ENCODE results near the gene DHRS1. TPM values are rescaled to one million over a fixed set of nuclear protein-coding genes. Genes with fewer than 3 reads are reported as not detected.
A peak's percentile ranks its signal among the peaks of the same experiment; 100 is the strongest.

The DHRS1 gene
- polyA plus RNA-seq, 2 of the 4 experiments (the other 2 are of a cell fraction), result 15.1 to 17.4 TPM

DNA sequence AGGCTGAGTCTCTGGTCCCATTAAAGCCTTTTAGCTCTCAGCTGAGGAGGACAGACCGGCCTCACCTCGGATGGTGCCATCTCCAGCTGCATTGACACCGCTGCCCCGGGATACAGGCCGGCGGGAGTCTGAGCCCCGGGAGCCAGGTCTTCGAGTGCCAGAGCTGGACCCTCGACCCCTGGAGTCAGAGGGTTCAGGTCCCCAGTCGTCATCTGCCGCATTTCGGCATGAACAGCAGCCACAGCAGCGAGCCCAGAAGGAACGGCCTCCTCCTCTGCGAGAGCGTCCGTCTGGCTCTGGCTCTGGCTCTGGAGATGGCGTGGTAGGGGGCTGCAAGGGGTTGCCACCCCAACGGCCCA lies 37.6 kb downstream of the DHRS1 start (continued):
- TF ChIP-seq, protein P1, sequence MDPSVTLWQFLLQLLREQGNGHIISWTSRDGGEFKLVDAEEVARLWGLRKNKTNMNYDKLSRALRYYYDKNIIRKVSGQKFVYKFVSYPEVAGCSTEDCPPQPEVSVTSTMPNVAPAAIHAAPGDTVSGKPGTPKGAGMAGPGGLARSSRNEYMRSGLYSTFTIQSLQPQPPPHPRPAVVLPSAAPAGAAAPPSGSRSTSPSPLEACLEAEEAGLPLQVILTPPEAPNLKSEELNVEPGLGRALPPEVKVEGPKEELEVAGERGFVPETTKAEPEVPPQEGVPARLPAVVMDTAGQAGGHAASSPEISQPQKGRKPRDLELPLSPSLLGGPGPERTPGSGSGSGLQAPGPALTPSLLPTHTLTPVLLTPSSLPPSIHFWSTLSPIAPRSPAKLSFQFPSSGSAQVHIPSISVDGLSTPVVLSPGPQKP (IDR thresholded peaks at IDR 0.05; ENCODE audit: low read depth, low read length), result no peak
- TF ChIP-seq CBX8 (IDR thresholded peaks at IDR 0.05), result no peak

DNA sequence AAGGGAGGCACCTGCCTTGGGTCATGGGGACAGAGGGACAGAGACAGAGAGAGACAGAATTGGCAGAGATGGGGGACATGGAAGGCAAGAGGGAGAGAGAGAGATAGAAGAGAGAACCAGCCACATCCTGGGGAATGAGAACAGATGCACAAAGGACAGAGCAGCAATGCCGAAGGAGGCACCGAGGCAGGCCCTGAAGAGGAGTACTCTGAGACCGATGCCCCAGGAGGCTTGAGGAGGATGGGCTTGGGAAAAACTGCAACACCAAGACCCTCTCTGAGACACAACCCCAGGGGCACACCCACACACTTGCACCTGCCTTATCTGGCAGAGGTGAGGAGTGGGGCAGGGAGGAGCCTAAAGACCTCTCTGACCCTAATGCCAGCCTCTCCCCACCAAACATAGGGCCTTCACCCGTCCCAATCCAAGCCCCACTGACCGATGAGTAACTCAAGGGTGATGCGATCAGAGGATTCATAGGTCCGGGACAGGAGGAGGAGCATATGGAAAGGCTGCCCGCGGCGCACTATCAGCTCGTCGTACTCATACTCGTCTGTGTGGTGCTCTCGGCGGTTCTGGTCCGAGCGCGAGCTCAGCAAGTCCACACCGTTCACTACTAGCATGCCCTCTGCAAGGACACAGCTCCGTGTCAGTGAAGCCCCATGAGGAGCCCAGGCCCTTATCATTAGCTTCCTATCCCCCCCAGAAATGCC lies 38.2 kb downstream of the DHRS1 start:
- no peaks in the 10 kb centered on the region for H3K9me3 ChIP-seq
- H3K4me3 ChIP-seq, result no peak overlapping the region
- TF ChIP-seq FOSL2 (IDR thresholded peaks at IDR 0.05) (no peak), FOSL2 (CRISPR knock-in tag; IDR thresholded peaks at IDR 0.05) (no peak), MYC (IDR thresholded peaks at IDR 0.05; ENCODE audit: borderline replicate concordance, low read length) (no peak), RAD21 (conservative IDR thresholded peaks at IDR 0.05 in 1 of 2, IDR thresholded peaks at IDR 0.05 in 1 of 2) (no peak), HOXB5 (CRISPR knock-in tag; IDR thresholded peaks at IDR 0.05) (no peak)
- TF ChIP-seq, protein P2, sequence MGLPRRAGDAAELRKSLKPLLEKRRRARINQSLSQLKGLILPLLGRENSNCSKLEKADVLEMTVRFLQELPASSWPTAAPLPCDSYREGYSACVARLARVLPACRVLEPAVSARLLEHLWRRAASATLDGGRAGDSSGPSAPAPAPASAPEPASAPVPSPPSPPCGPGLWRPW (IDR thresholded peaks at IDR 0.05), result no peak
- FAIRE-seq, result no peak
- H3K4me2 ChIP-seq, result no peak overlapping the region
- H3K4me1 ChIP-seq, result peaks cover 8% of the 10 kb centered on the region
- CTCF ChIA-PET, result interaction anchor here (1.0 to 34.0 kb wide), 7 partner anchors 8 to 48 kb away, joined by 3 to 469 read pairs (median 4); partner anchors contain the start of genes CHMP4A, CIDEB, DHRS1 and LTB4R
- no peak for DNase-seq (ENCODE audit: low read depth in 1 of 2, low spot score in 1 of 2)
- POLR2A ChIA-PET, result interaction anchor here (2.0 kb wide), 1 partner anchor 10 kb away, joined by 12 read pairs; the partner anchor contains the start of gene RABGGTA
- 87% methylated on average over 20 of the region's 20 CpGs for WGBS (ENCODE audit: missing lambda C conversion rate)
- H3K27ac ChIP-seq, result no peak overlapping the region
- ATAC-seq, result no peak

DNA sequence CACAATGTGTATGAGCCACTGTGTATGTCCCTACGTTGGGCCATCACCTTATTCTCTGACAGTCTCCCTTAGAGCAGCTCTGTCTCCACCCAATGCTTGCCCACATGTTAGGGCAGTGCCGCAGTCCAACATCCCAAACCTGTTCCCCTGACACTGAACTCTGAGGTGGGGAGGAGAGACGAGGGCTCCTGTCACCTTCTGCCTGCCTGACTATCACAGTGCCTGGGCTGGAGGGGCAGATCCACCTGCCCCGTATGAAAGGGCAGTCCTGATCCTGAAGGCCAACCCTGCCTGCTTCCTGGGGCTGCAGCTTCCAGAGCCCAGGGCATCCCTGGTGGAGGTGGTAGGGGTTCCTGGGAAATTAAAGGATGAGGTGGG lies 38.8 kb downstream of the DHRS1 start:
- no peak overlapping the region for H3K4me3 ChIP-seq
- FAIRE-seq (no peak), ATAC-seq (no peak)

DNA sequence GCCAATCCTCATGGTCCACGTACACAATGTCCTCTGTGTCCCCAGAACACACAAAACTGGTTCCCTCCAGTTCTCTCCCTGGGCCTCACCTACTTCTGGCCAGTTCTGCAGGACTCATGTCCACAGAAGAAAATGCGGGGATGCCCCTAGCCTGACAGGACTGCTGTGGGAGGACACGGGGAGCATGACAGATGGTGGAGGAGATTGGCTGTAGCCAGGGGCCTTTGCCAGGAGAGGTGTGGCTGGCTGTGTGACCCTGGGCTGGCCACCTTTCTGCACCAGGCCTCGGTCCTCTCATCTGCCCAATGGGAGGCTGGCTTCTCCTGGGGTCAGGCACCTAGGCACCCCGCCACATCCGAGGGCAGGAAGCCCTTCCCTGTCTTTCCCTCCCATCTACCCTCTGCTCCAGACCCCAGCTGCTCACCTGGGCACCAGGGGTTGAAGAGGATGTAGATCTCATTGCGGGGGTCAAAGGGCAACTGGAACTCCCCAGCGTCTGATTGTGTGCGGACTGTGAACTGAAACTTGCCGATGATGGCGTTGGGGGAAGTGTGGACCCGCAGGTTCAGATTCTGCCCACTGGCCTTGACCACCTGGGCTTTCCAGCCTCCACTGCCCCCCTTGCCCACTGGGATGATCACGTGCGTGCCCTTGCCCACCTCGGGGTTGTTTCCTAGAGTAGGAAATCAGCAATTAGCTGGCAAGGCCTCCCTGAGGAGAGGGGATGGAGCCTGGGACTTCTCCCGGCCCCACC lies 39.4 kb downstream of the DHRS1 start:
- Histone ChIP-seq H3K27ac (0 out of 6 replicates have a peak overlapping the region, but pooled peaks of 1 of the 2 experiments have one; percentile 49), H3K4me3 (no peak overlapping the region), H3K4me1 (peaks cover 8% of the 10 kb centered on the region), H3K4me2 (no peak overlapping the region), H3K9me3 (no peaks in the 10 kb centered on the region)
- ChIA-PET CTCF (interaction anchor here (1.0 to 34.0 kb wide), 4 partner anchors 11 to 47 kb away, joined by 3 to 469 read pairs (median 44); partner anchors contain the start of genes CHMP4A, CIDEB, DHRS1 and LTB4R), POLR2A (interaction anchor here (2.0 kb wide), 1 partner anchor 11 kb away, joined by 12 read pairs; the partner anchor contains the start of gene RABGGTA)
- ATAC-seq (no peak), FAIRE-seq (no peak), DNase-seq (ENCODE audit: low read depth in 1 of 2, low spot score in 1 of 2) (no peak)
- WGBS (ENCODE audit: missing lambda C conversion rate), result 83% methylated on average over 16 of the region's 16 CpGs
- TF ChIP-seq NPAS2 (CRISPR knock-in tag; IDR thresholded peaks at IDR 0.05; ENCODE audit: borderline replicate concordance) (no peak), MYC (IDR thresholded peaks at IDR 0.05; ENCODE audit: borderline replicate concordance, low read length) (no peak), RCOR1 (IDR thresholded peaks at IDR 0.05; ENCODE audit: low read depth, low read length) (no peak), MAZ (IDR thresholded peaks at IDR 0.05; ENCODE audit: borderline replicate concordance, low read depth, low read length) (no peak), TP53 (CRISPR knock-in tag; IDR thresholded peaks at IDR 0.05) (no peak), FOSB (CRISPR knock-in tag; IDR thresholded peaks at IDR 0.05) (no peak), JUN (IDR thresholded peaks at IDR 0.05) (no peak), CBX2 (IDR thresholded peaks at IDR 0.05; ENCODE audit: borderline replicate concordance, low read depth) (no peak)
- TF ChIP-seq, protein P3, sequence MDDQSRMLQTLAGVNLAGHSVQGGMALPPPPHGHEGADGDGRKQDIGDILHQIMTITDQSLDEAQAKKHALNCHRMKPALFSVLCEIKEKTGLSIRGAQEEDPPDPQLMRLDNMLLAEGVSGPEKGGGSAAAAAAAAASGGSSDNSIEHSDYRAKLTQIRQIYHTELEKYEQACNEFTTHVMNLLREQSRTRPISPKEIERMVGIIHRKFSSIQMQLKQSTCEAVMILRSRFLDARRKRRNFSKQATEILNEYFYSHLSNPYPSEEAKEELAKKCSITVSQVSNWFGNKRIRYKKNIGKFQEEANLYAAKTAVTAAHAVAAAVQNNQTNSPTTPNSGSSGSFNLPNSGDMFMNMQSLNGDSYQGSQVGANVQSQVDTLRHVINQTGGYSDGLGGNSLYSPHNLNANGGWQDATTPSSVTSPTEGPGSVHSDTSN (IDR thresholded peaks at IDR 0.05), result no peak
- TF ChIP-seq, protein P4, sequence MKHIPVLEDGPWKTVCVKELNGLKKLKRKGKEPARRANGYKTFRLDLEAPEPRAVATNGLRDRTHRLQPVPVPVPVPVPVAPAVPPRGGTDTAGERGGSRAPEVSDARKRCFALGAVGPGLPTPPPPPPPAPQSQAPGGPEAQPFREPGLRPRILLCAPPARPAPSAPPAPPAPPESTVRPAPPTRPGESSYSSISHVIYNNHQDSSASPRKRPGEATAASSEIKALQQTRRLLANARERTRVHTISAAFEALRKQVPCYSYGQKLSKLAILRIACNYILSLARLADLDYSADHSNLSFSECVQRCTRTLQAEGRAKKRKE (CRISPR knock-in tag; IDR thresholded peaks at IDR 0.05; ENCODE audit: low read depth), result no peak
- TF ChIP-seq, protein P5, sequence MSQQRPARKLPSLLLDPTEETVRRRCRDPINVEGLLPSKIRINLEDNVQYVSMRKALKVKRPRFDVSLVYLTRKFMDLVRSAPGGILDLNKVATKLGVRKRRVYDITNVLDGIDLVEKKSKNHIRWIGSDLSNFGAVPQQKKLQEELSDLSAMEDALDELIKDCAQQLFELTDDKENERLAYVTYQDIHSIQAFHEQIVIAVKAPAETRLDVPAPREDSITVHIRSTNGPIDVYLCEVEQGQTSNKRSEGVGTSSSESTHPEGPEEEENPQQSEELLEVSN (IDR thresholded peaks at IDR 0.05; ENCODE audit: borderline replicate concordance, low read depth), result no peak

More for the DNA sequence above, 38.8 kb downstream of the DHRS1 start:
- 71% methylated on average over 4 of the region's 4 CpGs for WGBS (ENCODE audit: missing lambda C conversion rate)
- no peak for DNase-seq (ENCODE audit: low read depth in 1 of 2, low spot score in 1 of 2)
- no peak overlapping the region for H3K27ac ChIP-seq
- CTCF ChIA-PET, result interaction anchor here (1.0 to 34.0 kb wide), 4 partner anchors 11 to 47 kb away, joined by 3 to 469 read pairs (median 44); partner anchors contain the start of genes CHMP4A, CIDEB, DHRS1 and LTB4R
- POLR2A ChIA-PET, result interaction anchor here (2.0 kb wide), 1 partner anchor 10 kb away, joined by 12 read pairs; the partner anchor contains the start of gene RABGGTA
- H3K4me1 ChIP-seq, result peaks cover 8% of the 10 kb centered on the region
- H3K9me3 ChIP-seq, result no peaks in the 10 kb centered on the region
- H3K4me2 ChIP-seq, result no peak overlapping the region
- TF ChIP-seq, protein P3 (IDR thresholded peaks at IDR 0.05), result no peak
- no peak for TF ChIP-seq RAD21 (conservative IDR thresholded peaks at IDR 0.05 in 1 of 2, IDR thresholded peaks at IDR 0.05 in 1 of 2)
- TF ChIP-seq, protein P1 (IDR thresholded peaks at IDR 0.05; ENCODE audit: low read depth, low read length), result no peak

Measured in A549 (cell line).